ENCODE results near the gene DAZAP2. TPM values are rescaled to one million over a fixed set of nuclear protein-coding genes. Genes with fewer than 3 reads are reported as not detected.

The DAZAP2 gene
- total and polyA plus RNA-seq, 2 of the 13 experiments (the other 11 are each of a cell fraction or from before 2014, with no cell fraction given) = 64.5 to 222 TPM

GRCh38 chr12:51209259-51209658 is 29.4 kb upstream of the DAZAP2 start:
- Histone ChIP-seq H3K79me2 (ENCODE audit: insufficient read depth, low read length) (no peaks in the 10 kb centered on the region), H3K36me3 (replicated peaks in 1 of 2; ENCODE audit: control insufficient read depth in 1 of 2, insufficient read depth in 2 of 2, low read length in 2 of 2) (no peaks in the 10 kb centered on the region), H4K20me1 (ENCODE audit: insufficient read depth, low read length) (no peaks in the 10 kb centered on the region), H3K9ac (ENCODE audit: insufficient read depth, low read depth, low read length) (no peak overlapping the region), H2AFZ (ENCODE audit: low read length) (no peak overlapping the region), H3K4me1 (ENCODE audit: insufficient read depth, low read length) (peaks cover 7% of the 10 kb centered on the region), H3K27me3 (ENCODE audit: control insufficient read depth in 1 of 2, insufficient read depth in 2 of 2, low read length in 2 of 2) (no peaks in the 10 kb centered on the region), H3K9me3 (ENCODE audit: low read length) (no peaks in the 10 kb centered on the region), H3K4me2 (ENCODE audit: low read depth, low read length) (no peak overlapping the region), H3K4me3 (replicated peaks in 1 of 3; ENCODE audit: insufficient read depth in 1 of 3, low read depth in 2 of 3, low read length in 3 of 3) (no peak overlapping the region), H3K27ac (ENCODE audit: extremely low read length, insufficient read depth, low read length) (no peak overlapping the region)
- TF ChIP-seq SMARCC2 (IDR thresholded peaks at IDR 0.05) (no peak), REL (CRISPR knock-in tag; conservative IDR thresholded peaks at IDR 0.05) (no peak), KAT2B (IDR thresholded peaks at IDR 0.05; ENCODE audit: borderline replicate concordance, low read depth, low read length) (no peak)
- intact Hi-C loops (cut with micrococcal nuclease; ENCODE audit: unreplicated experiment) (no loop called here), in situ Hi-C loops (cut with HindIII; ENCODE audit: extremely low pct_ligation_motif_present, low pct_unique_long_range_greater_than_20kb) (no loop called here)
- ChIA-PET CTCF (ENCODE audit: low intra/inter-chr PET ratio, low total read pairs) (no interaction called here), POLR2A (no interaction called here)
- FAIRE-seq = no peak
- no TSS peak for BruUV-seq (replicated peaks)
- ATAC-seq = no peak
- no peak for DNase-seq (ENCODE audit: low spot score)
- 66% methylated on average over 2 of the region's 2 CpGs for WGBS (ENCODE audit: low lambda C conversion rate)

- intact Hi-C loops (cut with micrococcal nuclease; ENCODE audit: unreplicated experiment) = no loop called here
- H3K36me3 ChIP-seq (replicated peaks in 1 of 2; ENCODE audit: control insufficient read depth in 1 of 2, insufficient read depth in 2 of 2, low read length in 2 of 2) = no peaks in the 10 kb centered on the region
- no peak overlapping the region for H3K4me3 ChIP-seq (replicated peaks in 1 of 3; ENCODE audit: insufficient read depth in 1 of 3, low read depth in 2 of 3, low read length in 3 of 3)
- H3K27ac ChIP-seq (ENCODE audit: extremely low read length, insufficient read depth, low read length) = no peak overlapping the region
- FAIRE-seq (no peak), DNase-seq (ENCODE audit: low spot score) (no peak), ATAC-seq (no peak; the same call in 1 of the 3 replicates)
- H3K79me2 ChIP-seq (ENCODE audit: insufficient read depth, low read length) = no peaks in the 10 kb centered on the region
- BruUV-seq (replicated peaks) = no TSS peak
- 6% methylated on average over 2 of the region's 2 CpGs for WGBS (ENCODE audit: low lambda C conversion rate)
- no peaks in the 10 kb centered on the region for H3K27me3 ChIP-seq (ENCODE audit: control insufficient read depth in 1 of 2, insufficient read depth in 2 of 2, low read length in 2 of 2)
- TF ChIP-seq FUBP1 (CRISPR knock-in tag; IDR thresholded peaks at IDR 0.05; ENCODE audit: borderline replicate concordance) = no peak
- TF ChIP-seq ZNF431 (CRISPR knock-in tag; IDR thresholded peaks at IDR 0.05; ENCODE audit: borderline replicate concordance, low read depth) = no peak
- no peak overlapping the region for H3K9ac ChIP-seq (ENCODE audit: insufficient read depth, low read depth, low read length)
- H3K4me2 ChIP-seq (ENCODE audit: low read depth, low read length) = no peak overlapping the region
- H2AFZ ChIP-seq (ENCODE audit: low read length) = no peak overlapping the region
- POLR2A ChIA-PET = interaction anchor here (0.5 kb wide), 1 partner anchor 118 kb away, joined by 4 read pairs; no protein-coding TSS in a partner anchor
- no peaks in the 10 kb centered on the region for H3K4me1 ChIP-seq (ENCODE audit: insufficient read depth, low read length)
- in situ Hi-C loops (cut with HindIII; ENCODE audit: extremely low pct_ligation_motif_present, low pct_unique_long_range_greater_than_20kb) = no loop called here
- H3K9me3 ChIP-seq (ENCODE audit: low read length) = no peaks in the 10 kb centered on the region
- no peaks in the 10 kb centered on the region for H4K20me1 ChIP-seq (ENCODE audit: insufficient read depth, low read length)
- CTCF ChIA-PET (ENCODE audit: low intra/inter-chr PET ratio, low total read pairs) = no interaction called here
Observed at GRCh38 chr12:51210690-51211395, 27.8 kb upstream of the DAZAP2 start.

All from HepG2 (cell line).